ENCODE measurements around the gene KCNJ10.

Gene KCNJ10

GRCh38 chr1:160018347-160018746 is 51.6 kb downstream of the KCNJ10 start:
- no peak for DNase-seq (ENCODE audit: low read depth)
- H3K4me3 ChIP-seq (ENCODE audit: control insufficient read depth, low read depth, low read length) = no peak overlapping the region
- no peak for TF ChIP-seq CTCF (conservative IDR thresholded peaks at IDR 0.05; ENCODE audit: control insufficient read depth, insufficient read depth, low read depth, low read length)

- no peak for DNase-seq (ENCODE audit: low read depth)
- no peak overlapping the region for H3K4me3 ChIP-seq (ENCODE audit: control insufficient read depth, low read depth, low read length)
- TF ChIP-seq CTCF (conservative IDR thresholded peaks at IDR 0.05; ENCODE audit: control insufficient read depth, insufficient read depth, low read depth, low read length) = no peak
These were observed 52.4 kb downstream of the KCNJ10 start for GRCh38 chr1:160017592-160017991.

GRCh38 chr1:160011781-160012180 is 58.2 kb downstream of the KCNJ10 start:
- no peak for TF ChIP-seq CTCF (conservative IDR thresholded peaks at IDR 0.05; ENCODE audit: control insufficient read depth, insufficient read depth, low read depth, low read length)
- no peak overlapping the region for H3K4me3 ChIP-seq (ENCODE audit: control insufficient read depth, low read depth, low read length)
- DNase-seq (ENCODE audit: low read depth) = no peak

- TF ChIP-seq CTCF (conservative IDR thresholded peaks at IDR 0.05; ENCODE audit: control insufficient read depth, insufficient read depth, low read depth, low read length) = no peak
- H3K4me3 ChIP-seq (ENCODE audit: control insufficient read depth, low read depth, low read length) = no peak overlapping the region
- no peak for DNase-seq (ENCODE audit: low read depth)
These were observed 60.2 kb downstream of the KCNJ10 start for GRCh38 chr1:160009801-160010200.

GRCh38 chr1:160009081-160009480 is 60.9 kb downstream of the KCNJ10 start:
- TF ChIP-seq CTCF (conservative IDR thresholded peaks at IDR 0.05; ENCODE audit: control insufficient read depth, insufficient read depth, low read depth, low read length) = no peak
- no peak overlapping the region for H3K4me3 ChIP-seq (ENCODE audit: control insufficient read depth, low read depth, low read length)

GRCh38 chr1:160007577-160008200 is 62.3 kb downstream of the KCNJ10 start:
- H3K4me3 ChIP-seq (ENCODE audit: control insufficient read depth, low read depth, low read length) = no peak overlapping the region
- DNase-seq (ENCODE audit: low read depth) = peak; percentile 38
- peak; percentile 66 for TF ChIP-seq CTCF (conservative IDR thresholded peaks at IDR 0.05; ENCODE audit: control insufficient read depth, insufficient read depth, low read depth, low read length)

More at GRCh38 chr1:160009081-160009480, 60.9 kb downstream of the KCNJ10 start:
- no peak for DNase-seq (ENCODE audit: low read depth)

Measured in fibroblast of mammary gland (primary cell).